A549 (cell line): ENCODE measurements around the gene SNX19. TPM values are rescaled to one million over a fixed set of nuclear protein-coding genes. Genes with fewer than 3 reads are reported as not detected.

Experiments used
- ATAC-seq, 2 experiments: fragments of 200-7000 bp in 1 of 2; fragments of >200 bp in 1 of 2; cut with Nextera tagmentation in 1 of 2; cut with Tn5 transposase in 1 of 2; 3 replicates each; pipeline versions ENCODE4 v1.8.0 to v1.9.1; 2018 to 2020; ENCODE audit warnings: mild to moderate bottlenecking in 1 of 2, moderate library complexity in 1 of 2
- CTCF ChIA-PET: fragments of 300-600 bp; sonication (Branson Sonifier 250); formaldehyde crosslinking; extraction: SDS; loops from one replicate; lab custom pipeline; 2021; ENCODE audit warnings: antibody characterized with exemption, inconsistent platforms; lab: Yijun Ruan, JAX
- POLR2A ChIA-PET: fragments of 350-600 bp; formaldehyde crosslinking; extraction: SDS; loops from one replicate; lab custom pipeline; 2021; ENCODE audit warnings: antibody characterized with exemption, inconsistent platforms; lab: Yijun Ruan, JAX
- DNase-seq, 2 experiments: peaks; one replicate each; pipeline versions ENCODE4 v3.0.0 to v3.0.0-alpha.2; 2011 to 2016; ENCODE audit warnings: low read depth in 1 of 2, low spot score in 1 of 2
- FAIRE-seq: peaks from 2 replicates; lab custom pipeline; 2011; peaks lifted over from hg19 to GRCh38; lab: Jason Lieb, UNC
- H3K27ac ChIP-seq, 2 experiments: fragments of >200 bp; sonication (Bioruptor Twin); formaldehyde crosslinking; 3 replicates each; pipeline ENCODE4 v1.5.1; 2016 to 2017
- H3K4me1 ChIP-seq: fragments of >200 bp; sonication (Bioruptor Twin); formaldehyde crosslinking; 3 replicates; pipeline ENCODE4 v1.6.1; 2016
- H3K4me2 ChIP-seq: fragments of >200 bp; sonication (Bioruptor Twin); formaldehyde crosslinking; 3 replicates; pipeline ENCODE4 v1.6.1; 2016
- H3K4me3 ChIP-seq: fragments of >200 bp; sonication (Bioruptor Twin); formaldehyde crosslinking; 3 replicates; pipeline ENCODE4 v1.5.1; 2016
- H3K9me3 ChIP-seq: fragments of >200 bp; sonication (Bioruptor Twin); formaldehyde crosslinking; 3 replicates; pipeline ENCODE4 v1.6.1; 2016
- BHLHE40 ChIP-seq: IDR thresholded peaks from 2 replicates; pipeline ENCODE4 v1.6.1; 2012; ENCODE audit warnings: low read depth, low read length, inconsistent platforms
- CEBPB ChIP-seq, 2 experiments: fragments of >200 bp in 1 of 2; sonication (Bioruptor Twin) in 1 of 2; formaldehyde crosslinking in 1 of 2; IDR thresholded peaks; 2 replicates each; pipeline ENCODE4 v1.6.1; 2012 to 2016
- EHF ChIP-seq: fragments of 250-450 bp; sonication (Bioruptor Pico); IDR thresholded peaks from 2 replicates; pipeline ENCODE4 v1.5.0; 2020; ENCODE audit warnings: mild to moderate bottlenecking
- ELK1 ChIP-seq: fragments of 150-350 bp; IDR thresholded peaks from 2 replicates; pipeline ENCODE4 v1.6.1; 2014; ENCODE audit warnings: low read depth, mild to moderate bottlenecking, low read length
- FOSL2 ChIP-seq, 2 experiments: fragments of 450-650 bp in 1 of 2; fragments of >200 bp in 1 of 2; sonication (Bioruptor Twin) in 1 of 2; formaldehyde crosslinking; IDR thresholded peaks; 2 replicates each; pipeline versions ENCODE4 v1.5.0 to v1.6.1; 2016 to 2020; ENCODE audit warnings: mild to moderate bottlenecking in 1 of 2, moderate library complexity in 1 of 2
- FOXS1 ChIP-seq: fragments of 250-450 bp; sonication (Bioruptor Pico); IDR thresholded peaks from 2 replicates; pipeline ENCODE4 v1.5.0; 2020; ENCODE audit warnings: mild to moderate bottlenecking, moderate library complexity
- HES2 ChIP-seq: fragments of >200 bp; sonication (Bioruptor Twin); formaldehyde crosslinking; IDR thresholded peaks from 2 replicates; pipeline ENCODE4 v1.6.1; 2016
- HOXA7 ChIP-seq: fragments of 250-450 bp; sonication (Bioruptor Pico); IDR thresholded peaks from 2 replicates; pipeline ENCODE4 v1.5.0; 2020; ENCODE audit warnings: mild to moderate bottlenecking, moderate library complexity
- HOXB5 ChIP-seq: fragments of 250-450 bp; sonication (Bioruptor Pico); IDR thresholded peaks from 2 replicates; pipeline ENCODE4 v1.5.0; 2020; ENCODE audit warnings: mild to moderate bottlenecking, moderate library complexity
- MAFK ChIP-seq: fragments of 450-650 bp; IDR thresholded peaks from 2 replicates; pipeline ENCODE4 v1.6.1; 2014; ENCODE audit not compliant: partially characterized antibody
- MAZ ChIP-seq: fragments of 150-350 bp; IDR thresholded peaks from 2 replicates; pipeline ENCODE4 v1.6.1; 2014; ENCODE audit warnings: antibody characterized with exemption, low read depth, low read length, borderline replicate concordance
- NFE2L2 ChIP-seq: fragments of 150-350 bp; conservative IDR thresholded peaks from 2 replicates; pipeline ENCODE4 v1.6.1; 2014; ENCODE audit warnings: low read length
- NR3C1 ChIP-seq: fragments of >200 bp; sonication (Bioruptor Twin); formaldehyde crosslinking; IDR thresholded peaks from 3 replicates; pipeline ENCODE4 v1.6.1; 2017
- PHF8 ChIP-seq: fragments of 200-600 bp; sonication (generic); IDR thresholded peaks from 2 replicates; pipeline ENCODE4 v1.6.1; 2016; ENCODE audit warnings: low read depth, mild to moderate bottlenecking, antibody characterized with exemption, moderate library complexity, borderline replicate concordance
- POLR2A ChIP-seq: IDR thresholded peaks from 2 replicates; pipeline ENCODE4 v1.6.1; 2012; ENCODE audit warnings: mild to moderate bottlenecking, low read length
- RARB ChIP-seq: fragments of 250-450 bp; sonication (Bioruptor Pico); IDR thresholded peaks from 2 replicates; pipeline ENCODE4 v1.8.0; 2021; ENCODE audit warnings: mild to moderate bottlenecking, moderate library complexity
- RCOR1 ChIP-seq: fragments of 150-350 bp; IDR thresholded peaks from 2 replicates; pipeline ENCODE4 v1.6.1; 2014; ENCODE audit warnings: antibody characterized with exemption, low read length, low read depth
- RNF2 ChIP-seq: fragments of 200-600 bp; sonication (generic); IDR thresholded peaks from 2 replicates; pipeline ENCODE4 v1.6.1; 2016; ENCODE audit warnings: low read depth, mild to moderate bottlenecking, antibody characterized with exemption, moderate library complexity, borderline replicate concordance
- ZC3H11A ChIP-seq: fragments of 450-650 bp; IDR thresholded peaks from 2 replicates; pipeline ENCODE4 v1.6.1; 2014; ENCODE audit warnings: antibody characterized with exemption, mild to moderate bottlenecking
- ZFP36 ChIP-seq: fragments of 450-650 bp; IDR thresholded peaks from 2 replicates; pipeline ENCODE4 v1.6.1; 2014; ENCODE audit warnings: borderline replicate concordance; ENCODE audit not compliant: partially characterized antibody
- ZNF302 ChIP-seq: fragments of 250-450 bp; sonication (Bioruptor Pico); IDR thresholded peaks from 2 replicates; pipeline ENCODE4 v1.9.0; 2021; ENCODE audit warnings: inconsistent platforms, mild to moderate bottlenecking, moderate library complexity
- WGBS: methylation state at CpG from one replicate; pipeline ENCODE4 v1.1.6; 2017; ENCODE audit errors: missing lambda C conversion rate; 5-methylcytosine and 5-hydroxymethylcytosine counted together
- polyA plus RNA-seq, 4 experiments: library from polyadenylated mRNA; depleted of rRNA in 3 of 4; stranded (reverse); fragments of >200 nt; fragmentation: RNase III in 1 of 4; extraction: RNeasy Plus Mini Kit Qiagen cat#74134 plus additional on column Dnase treatment in 1 of 4; gene quantifications; 2 replicates in 3 of 4; 3 replicates in 1 of 4; pipeline ENCODE4 v1.2.3, GENCODE V29; 2011 to 2017
- TF ChIP-seq, protein P1 (sequence below): fragments of 250-450 bp; sonication (Bioruptor Pico); IDR thresholded peaks from 2 replicates; pipeline ENCODE4 v1.5.0; 2020; ENCODE audit warnings: low read depth, mild to moderate bottlenecking, moderate library complexity
- TF ChIP-seq, protein P2 (sequence below): IDR thresholded peaks from 2 replicates; pipeline ENCODE4 v1.6.1; 2012; ENCODE audit warnings: low read depth, borderline replicate concordance

Gene SNX19
- polyA plus RNA-seq, 2 of the 4 experiments (the other 2 are of a cell fraction): 13.4 to 26.7 TPM

GRCh38 chr11:130872513-130872912 is 43.8 kb downstream of the SNX19 start (continued):
- TF ChIP-seq, protein P1, sequence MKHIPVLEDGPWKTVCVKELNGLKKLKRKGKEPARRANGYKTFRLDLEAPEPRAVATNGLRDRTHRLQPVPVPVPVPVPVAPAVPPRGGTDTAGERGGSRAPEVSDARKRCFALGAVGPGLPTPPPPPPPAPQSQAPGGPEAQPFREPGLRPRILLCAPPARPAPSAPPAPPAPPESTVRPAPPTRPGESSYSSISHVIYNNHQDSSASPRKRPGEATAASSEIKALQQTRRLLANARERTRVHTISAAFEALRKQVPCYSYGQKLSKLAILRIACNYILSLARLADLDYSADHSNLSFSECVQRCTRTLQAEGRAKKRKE (CRISPR knock-in tag): no peak

DNA sequence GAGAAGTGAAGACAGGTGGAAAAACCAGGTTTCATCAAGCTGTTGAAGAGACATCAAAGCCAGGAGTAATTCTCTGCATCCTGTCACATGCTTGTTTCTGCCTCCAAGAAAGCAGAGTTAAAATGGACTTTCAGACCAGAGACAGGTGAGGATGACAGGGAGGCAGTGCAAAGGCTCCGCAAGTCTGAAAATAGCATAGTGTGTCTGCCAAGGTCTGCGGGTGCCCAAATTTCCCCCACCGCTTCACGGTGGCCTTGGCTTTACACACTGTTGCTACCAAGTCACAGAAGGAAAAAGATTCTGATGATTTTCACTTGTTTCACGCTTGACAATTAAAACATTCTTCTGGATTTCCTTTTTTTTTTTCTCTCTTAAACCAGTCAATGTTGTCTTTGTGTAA is 44.2 kb downstream of the SNX19 start:
- no peaks in the 10 kb centered on the region for H3K9me3 ChIP-seq
- 96% methylated on average over 5 of the region's 5 CpGs for WGBS
- no peak overlapping the region for H3K27ac ChIP-seq
- H3K4me1 ChIP-seq: no peaks in the 10 kb centered on the region
- H3K4me2 ChIP-seq: no peak overlapping the region
- TF ChIP-seq HES2 (no peak), NFE2L2 (no peak), HOXB5 (CRISPR knock-in tag) (no peak), MAFK (no peak), POLR2A (no peak)
- TF ChIP-seq, all 56 proteins: peak for 0
- ATAC-seq: no peak
- CTCF ChIA-PET: interaction anchor here (0.9 to 29.8 kb wide), 4 partner anchors 10 to 482 kb away, joined by 3 to 732 read pairs (median 12); partner anchors contain the start of genes ADAMTS15 and ADAMTS8
- DNase-seq: no peak
- POLR2A ChIA-PET: no interaction called here
- H3K4me3 ChIP-seq: no peak overlapping the region
- no peak for FAIRE-seq

DNA sequence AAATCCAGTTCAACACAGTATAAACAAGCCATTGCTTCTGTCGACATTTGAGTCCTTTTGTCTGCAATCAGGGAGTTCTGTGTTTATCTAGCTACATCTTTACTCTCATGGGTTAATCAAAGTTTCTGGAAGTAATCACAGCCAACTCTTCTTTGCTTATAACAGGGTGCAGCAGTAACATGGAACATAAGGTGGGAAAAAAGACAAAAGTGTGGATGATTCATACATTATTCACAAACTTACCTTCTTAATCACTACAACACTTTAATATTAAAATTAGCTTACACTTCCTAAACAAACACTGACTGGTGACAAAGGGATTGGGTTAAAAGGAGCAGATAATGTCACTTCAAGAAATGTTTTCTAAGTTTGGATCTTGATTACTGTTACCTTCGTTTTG is 44.7 kb downstream of the SNX19 start:
- H3K4me2 ChIP-seq: no peak overlapping the region
- H3K4me3 ChIP-seq: no peak overlapping the region
- no peak for DNase-seq
- POLR2A ChIA-PET: no interaction called here
- no peak for ATAC-seq
- WGBS: 60% methylated on average over 2 of the region's 2 CpGs
- no peak for TF ChIP-seq RCOR1
- TF ChIP-seq, all 56 proteins: peak for 0
- no peak for FAIRE-seq
- CTCF ChIA-PET: interaction anchor here (0.9 to 29.8 kb wide), 4 partner anchors 9 to 482 kb away, joined by 3 to 732 read pairs (median 12); partner anchors contain the start of genes ADAMTS15 and ADAMTS8
- Histone ChIP-seq H3K27ac (no peak overlapping the region), H3K9me3 (no peaks in the 10 kb centered on the region), H3K4me1 (no peaks in the 10 kb centered on the region)

DNA sequence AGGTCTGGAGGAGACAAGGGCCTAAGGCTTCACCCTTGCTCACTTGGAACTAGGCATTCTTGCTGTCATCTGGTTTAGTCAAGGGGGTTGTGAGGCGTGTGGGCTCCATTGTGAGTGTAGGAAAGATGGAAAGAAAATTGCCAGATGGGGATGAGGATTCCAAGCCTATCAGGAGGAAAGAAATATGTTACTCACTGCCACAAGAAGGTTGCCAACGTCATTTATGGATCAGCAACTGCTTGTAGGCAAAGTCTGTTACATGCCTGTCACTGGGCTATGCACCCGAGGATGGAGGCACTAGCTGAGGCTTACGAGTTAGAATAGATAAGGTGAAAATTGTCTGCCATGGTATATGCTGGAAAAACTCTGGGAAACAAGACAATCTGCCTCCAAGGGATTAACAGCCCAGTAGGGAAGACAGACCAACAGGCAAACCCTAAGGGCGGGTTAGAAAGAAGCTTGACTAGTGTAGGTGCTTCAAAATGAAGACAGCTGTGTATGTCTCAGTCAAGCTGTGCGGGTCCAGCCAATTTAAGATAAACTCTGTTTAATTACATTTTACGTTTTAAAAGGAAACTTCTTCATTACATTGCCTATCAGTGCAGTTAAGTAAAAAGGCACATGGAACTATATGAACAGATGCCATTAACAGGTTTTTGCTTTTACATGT is 47.4 kb downstream of the SNX19 start:
- ChIA-PET CTCF (interaction anchor here (0.5 to 29.8 kb wide), 4 partner anchors 9 to 433 kb away, joined by 3 to 732 read pairs (median 4); partner anchors contain the start of genes ADAMTS15 and ADAMTS8), POLR2A (no interaction called here)
- no peak overlapping the region for H3K27ac ChIP-seq
- ATAC-seq (no peak), DNase-seq (no peak), FAIRE-seq (no peak)
- no peak overlapping the region for H3K4me2 ChIP-seq
- H3K4me3 ChIP-seq: no peak overlapping the region
- H3K9me3 ChIP-seq: no peaks in the 10 kb centered on the region
- H3K4me1 ChIP-seq: no peaks in the 10 kb centered on the region
- 75% methylated on average over 7 of the region's 7 CpGs for WGBS
- TF ChIP-seq ELK1 (no peak), RARB (CRISPR knock-in tag) (no peak), MAZ (no peak), ZC3H11A (no peak), FOXS1 (CRISPR knock-in tag) (no peak), HOXB5 (CRISPR knock-in tag) (no peak), HOXA7 (no peak), EHF (no peak), CEBPB (IDR thresholded peaks at IDR 0.05) (no peak), PHF8 (no peak), FOSL2 (IDR thresholded peaks at IDR 0.05) (no peak), FOSL2 (CRISPR knock-in tag; IDR thresholded peaks at IDR 0.05) (no peak), NR3C1 (no peak), ZFP36 (no peak), BHLHE40 (no peak), RNF2 (no peak), ZNF302 (CRISPR knock-in tag) (no peak)
- TF ChIP-seq, protein P2, sequence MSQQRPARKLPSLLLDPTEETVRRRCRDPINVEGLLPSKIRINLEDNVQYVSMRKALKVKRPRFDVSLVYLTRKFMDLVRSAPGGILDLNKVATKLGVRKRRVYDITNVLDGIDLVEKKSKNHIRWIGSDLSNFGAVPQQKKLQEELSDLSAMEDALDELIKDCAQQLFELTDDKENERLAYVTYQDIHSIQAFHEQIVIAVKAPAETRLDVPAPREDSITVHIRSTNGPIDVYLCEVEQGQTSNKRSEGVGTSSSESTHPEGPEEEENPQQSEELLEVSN: no peak
